Activated CD4-positive, CD25-positive, alpha-beta regulatory T cell treated with anti-CD3 and anti-CD28 coated beads, Interleukin-2, amount 50 U/mL, for 24 hours (primary cell): Measurements from ENCODE around the gene LYZL4.

Experiments used
- ATAC-seq, 2 donors: fragments of 150-1000 bp; cut with Tn5 transposase; one replicate each; pipeline ENCODE4 v1.10.0; 2021; ENCODE audit warnings: mild to moderate bottlenecking in 1 of 2, moderate library complexity in 1 of 2

LYZL4 gene

GRCh38 chr3:42425736-42426407 lies 15.5 kb upstream of the LYZL4 start:
- ATAC-seq, result no peak

- ATAC-seq, result no peak
Observed at GRCh38 chr3:42424911-42425310, 14.5 kb upstream of the LYZL4 start.

DNA sequence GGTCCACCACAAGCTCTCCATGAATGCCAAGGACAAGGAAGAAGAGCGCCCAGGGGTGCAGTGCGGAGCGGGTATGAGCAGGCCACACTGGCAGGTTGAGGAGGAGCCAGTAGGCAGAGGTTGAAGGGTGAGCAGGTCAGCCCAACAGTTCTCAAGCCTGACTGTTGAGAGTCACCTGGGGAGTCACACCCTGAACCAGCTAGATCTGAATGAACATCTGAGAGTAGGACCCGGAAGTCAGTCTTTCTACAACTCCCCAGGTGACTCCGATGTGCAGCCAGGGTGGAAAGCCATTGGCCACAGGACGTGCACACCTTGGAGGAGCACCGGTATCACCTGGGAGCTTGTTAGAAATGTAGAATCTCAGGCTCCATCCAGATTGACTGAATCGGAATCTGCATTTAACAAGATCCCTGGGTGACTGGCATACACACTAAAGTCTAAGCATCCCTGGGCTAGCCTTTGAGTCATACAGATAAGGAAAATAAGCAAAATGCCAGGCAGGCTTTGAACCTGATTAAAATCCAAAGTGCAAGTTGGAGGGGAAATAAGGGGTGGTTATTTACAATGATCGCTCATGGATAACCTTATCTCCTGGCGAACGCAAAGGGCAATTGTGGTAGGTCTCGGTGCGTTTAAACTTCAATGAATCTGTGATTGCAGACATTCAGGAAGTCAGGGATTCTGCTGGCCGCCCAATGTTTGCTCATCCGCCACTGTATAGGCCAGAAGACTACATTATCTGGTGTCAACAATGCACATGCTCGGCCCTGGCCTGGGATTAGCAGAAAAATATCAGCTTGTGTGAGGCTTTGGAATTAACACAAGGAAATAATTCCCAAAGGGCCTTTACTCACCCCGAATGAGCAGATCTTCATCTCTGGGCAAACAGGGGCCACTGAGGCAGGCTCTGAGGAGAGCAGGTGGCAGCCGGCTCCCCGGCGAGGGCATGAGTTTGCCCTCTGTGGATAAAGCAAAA lies 11.7 kb upstream of the LYZL4 start:
- ATAC-seq, result no peak

DNA sequence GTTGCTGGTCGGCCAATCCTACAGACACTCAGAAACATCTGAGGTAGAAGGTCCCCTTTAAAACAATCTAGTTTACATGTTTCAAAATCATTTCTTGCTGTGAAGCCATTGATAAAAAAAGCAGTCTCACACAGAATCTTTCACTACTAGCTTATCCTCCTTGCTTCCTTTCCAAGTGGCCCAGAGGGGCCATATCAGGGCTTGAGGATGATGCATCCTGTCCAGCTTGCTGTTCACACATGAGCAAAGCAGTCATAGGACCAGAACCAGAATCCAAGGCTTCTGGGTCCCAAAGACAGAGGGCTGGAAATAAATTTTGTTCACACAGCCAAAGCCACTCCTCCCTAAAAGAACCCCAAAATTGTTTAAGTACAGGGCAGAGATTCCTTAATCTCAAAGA lies 9.2 kb upstream of the LYZL4 start:
- no peak for ATAC-seq

DNA sequence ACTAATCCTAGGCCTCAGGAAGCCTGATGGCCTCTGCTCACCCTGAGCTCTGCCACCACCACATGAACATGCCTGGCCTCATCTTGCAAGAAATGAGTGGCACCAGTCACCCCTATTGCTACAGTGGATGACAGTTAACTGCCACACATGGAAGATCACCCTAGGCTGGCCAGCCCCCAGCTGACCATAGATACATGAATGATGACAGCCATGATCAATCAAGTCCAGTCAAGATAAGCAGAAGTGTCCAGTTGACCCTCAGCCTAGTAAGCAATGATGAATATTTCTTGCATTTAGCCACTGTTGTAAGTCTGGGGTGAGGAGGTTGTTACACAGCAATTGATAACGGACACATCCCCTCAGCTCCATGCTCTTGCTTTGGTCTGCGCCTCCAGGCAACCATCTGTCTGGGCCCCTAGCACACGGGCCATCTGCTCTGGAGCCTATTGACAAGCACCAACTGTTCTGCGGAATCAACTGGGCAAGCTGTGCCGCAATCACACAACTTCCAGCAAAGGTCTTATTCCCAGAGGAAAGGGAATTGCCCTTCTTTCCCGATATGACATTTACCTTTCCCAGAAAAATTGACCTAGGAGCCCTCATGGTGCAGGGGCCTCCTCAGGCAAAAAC lies 2.2 kb upstream of the LYZL4 start:
- ATAC-seq, result no peak

DNA sequence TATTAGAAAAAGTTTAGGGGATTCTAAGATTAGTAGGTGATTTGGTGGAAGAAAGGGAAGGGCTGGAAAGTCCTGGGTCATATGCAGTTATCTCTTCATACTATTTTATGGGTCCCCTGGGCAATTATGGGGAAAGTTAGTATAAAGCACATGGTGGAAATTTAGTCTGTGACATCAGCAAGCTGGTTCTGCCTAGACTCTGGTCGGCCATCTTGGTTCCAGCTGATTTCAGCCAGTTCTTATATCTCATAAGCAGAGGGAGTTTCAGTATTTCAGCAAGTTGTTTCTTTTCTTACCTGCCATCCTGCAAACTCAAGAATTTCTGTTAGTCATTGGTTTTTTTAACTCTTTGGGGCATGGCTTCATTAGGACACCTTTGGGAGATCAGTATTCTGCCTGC lies 1.0 kb upstream of the LYZL4 start:
- ATAC-seq, result no peak

DNA sequence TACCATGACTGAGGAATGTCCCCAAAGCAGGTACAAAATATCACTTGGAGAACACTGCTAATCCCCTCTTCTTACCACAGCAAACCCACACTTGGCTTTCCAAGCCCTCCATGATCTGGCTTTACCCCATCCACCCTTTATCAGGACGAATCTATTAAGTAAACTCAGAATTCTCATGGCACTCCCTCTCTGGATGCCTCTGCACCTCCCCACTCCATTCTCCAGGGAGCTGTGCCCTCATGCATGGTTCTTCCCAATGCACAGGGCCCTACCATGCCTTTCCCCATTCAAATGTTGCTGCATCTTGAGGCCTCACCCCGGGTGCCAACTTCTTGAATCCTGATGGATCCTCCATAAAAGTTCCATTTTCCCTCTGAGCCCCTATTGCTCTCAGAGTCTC lies 2.3 kb downstream of the LYZL4 start:
- no peak for ATAC-seq

- no peak for ATAC-seq
Observed at GRCh38 chr3:42406727-42407450, 3.5 kb downstream of the LYZL4 start.

GRCh38 chr3:42405857-42406256 lies 4.6 kb downstream of the LYZL4 start:
- ATAC-seq, result no peak

- peak in 1 of 2 donors; percentile 49 for ATAC-seq
Observed at GRCh38 chr3:42403737-42404136, 6.7 kb downstream of the LYZL4 start.

- ATAC-seq, result no peak
Observed at GRCh38 chr3:42402394-42403096, 7.9 kb downstream of the LYZL4 start.

DNA sequence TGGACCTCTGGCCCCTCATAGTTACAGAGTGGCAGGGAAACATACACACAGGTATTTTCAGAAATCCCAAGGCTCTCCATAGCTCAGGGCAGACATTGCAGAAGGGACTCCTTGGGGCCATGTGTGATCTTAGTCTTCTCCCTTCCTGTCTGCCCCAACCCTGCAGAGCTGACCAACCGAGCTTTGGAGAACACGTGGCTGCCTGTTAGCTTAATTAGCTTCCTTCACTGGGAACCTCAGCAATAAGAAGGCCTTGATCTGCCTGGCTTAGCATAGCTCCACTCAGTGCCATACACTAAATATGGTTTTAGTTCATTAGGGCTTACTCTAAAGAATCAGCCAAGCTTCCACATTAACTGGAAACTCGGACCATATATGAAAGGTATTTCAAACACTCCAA lies 12.3 kb downstream of the LYZL4 start:
- no peak for ATAC-seq

- ATAC-seq, result no peak
Observed at GRCh38 chr3:42397644-42398043, 12.8 kb downstream of the LYZL4 start.

DNA sequence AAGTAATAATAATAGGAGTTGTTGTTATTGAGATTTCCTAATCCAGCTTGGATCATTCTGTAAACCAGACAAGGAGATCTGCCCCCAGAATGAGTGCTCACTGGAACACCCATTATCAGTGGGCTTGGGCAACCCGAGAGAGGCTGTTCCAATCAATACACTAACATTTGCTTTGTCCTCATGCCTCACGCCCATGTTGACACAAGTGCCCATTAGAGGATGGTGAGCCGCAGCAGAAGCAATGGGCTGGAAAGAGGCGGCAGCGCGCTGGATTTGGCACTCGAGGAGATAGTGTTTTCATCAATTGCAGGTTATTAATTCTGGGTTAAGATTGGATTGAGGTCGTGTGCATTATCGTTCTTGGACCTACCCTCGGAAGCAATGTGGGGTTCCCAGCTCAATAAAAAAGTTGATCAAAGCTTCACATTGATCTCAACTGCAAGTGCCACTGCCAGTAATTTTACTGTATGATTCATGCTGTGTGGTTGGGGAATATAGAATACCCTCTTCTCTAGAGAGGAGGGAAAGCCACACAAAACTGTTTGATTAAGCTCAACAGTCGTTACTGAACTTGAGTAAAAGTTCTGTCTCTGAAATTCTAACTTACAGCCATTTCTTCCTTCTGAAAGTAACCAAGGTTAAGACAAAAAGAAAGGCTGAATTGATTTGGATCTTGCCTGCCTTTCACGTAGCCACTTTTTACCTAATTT lies 15.7 kb downstream of the LYZL4 start:
- ATAC-seq, result no peak

GRCh38 chr3:42387802-42388651 lies 22.4 kb downstream of the LYZL4 start:
- ATAC-seq, result peak; percentile 91 to 97

- ATAC-seq, result no peak
Observed at GRCh38 chr3:42381551-42382082, 28.8 kb downstream of the LYZL4 start.

GRCh38 chr3:42377681-42378080 lies 32.7 kb downstream of the LYZL4 start:
- no peak for ATAC-seq

DNA sequence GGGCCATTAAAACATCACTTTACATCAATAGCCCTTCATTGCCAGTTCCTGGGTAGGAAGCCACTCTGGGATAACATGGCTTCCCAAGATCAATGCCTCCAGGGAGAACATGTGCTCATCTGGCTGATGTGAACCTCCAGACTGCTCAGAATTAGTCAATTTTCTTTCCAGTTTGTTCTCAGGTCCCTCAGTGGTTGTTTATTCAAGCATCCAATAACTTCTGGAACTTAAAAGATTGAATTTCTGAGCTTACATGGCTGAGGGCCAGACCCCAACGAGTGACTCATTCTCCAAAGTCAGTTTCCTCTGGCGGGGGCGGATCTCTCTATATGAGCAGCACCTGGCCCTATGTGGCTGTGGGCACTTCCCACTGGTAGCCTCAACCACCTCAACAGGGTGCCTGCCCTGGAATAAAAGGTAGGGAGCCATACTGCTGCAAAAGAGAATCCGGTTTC lies 34.0 kb downstream of the LYZL4 start:
- peak in 1 of 2 donors; percentile 58 for ATAC-seq

DNA sequence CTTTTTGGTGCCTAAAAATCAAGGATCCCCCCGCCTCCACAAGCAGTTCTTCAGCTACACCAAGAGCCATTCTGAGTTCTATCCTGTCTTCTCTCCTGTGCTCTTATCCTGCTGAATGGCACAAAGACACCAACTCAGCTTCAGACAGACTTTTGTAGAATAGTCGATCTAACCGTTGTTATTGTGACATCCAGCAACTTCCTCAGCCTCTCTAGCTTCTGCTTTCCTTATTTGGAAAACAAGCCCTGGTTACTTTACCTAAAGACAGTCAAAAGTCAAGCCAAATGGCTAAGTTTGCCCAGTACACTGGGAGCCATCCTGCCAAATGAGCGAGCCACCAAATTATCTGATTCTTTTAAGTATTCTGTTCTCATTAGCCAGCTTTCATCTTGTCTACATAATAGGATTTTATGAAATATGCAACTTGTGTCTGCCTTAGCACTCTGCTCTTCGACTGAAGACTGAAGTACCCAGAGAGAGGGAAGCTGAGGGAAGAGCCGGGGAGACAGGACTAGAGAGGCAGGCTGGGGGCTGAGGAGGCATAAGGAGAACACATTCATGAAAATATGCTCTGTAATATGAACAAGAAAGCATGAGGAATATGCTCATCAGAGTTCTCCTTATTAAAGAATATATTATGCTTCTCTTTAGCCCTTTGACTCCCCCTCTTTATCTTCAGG lies 35.1 kb downstream of the LYZL4 start:
- ATAC-seq, result no peak

- ATAC-seq, result no peak
Observed at GRCh38 chr3:42371776-42372175, 38.6 kb downstream of the LYZL4 start.
